HCT116 (cell line): ENCODE measurements around the gene SERTAD4. TPM values are rescaled to one million over a fixed set of nuclear protein-coding genes. Genes with fewer than 3 reads are reported as not detected.

Experiments
- ATAC-seq: fragments of 200-7000 bp; cut with Tn5 transposase; 2 replicates; pipeline ENCODE4 v1.9.1; 2020; ENCODE audit warnings: mild to moderate bottlenecking, moderate library complexity
- BruUV-seq: library from RNA; stranded (reverse); fragments of 400-500 nt; replicated peaks from 2 replicates; lab custom pipeline; 2021; lab: Mats Ljungman, UMichigan
- CTCF ChIA-PET: fragments of 300-600 bp; sonication (Branson Sonifier 250); formaldehyde crosslinking; loops from one replicate; lab custom pipeline; 2021; ENCODE audit warnings: antibody characterized with exemption; lab: Charles Lee
- POLR2A ChIA-PET: fragments of 300-600, 350-600 bp; sonication (Branson Sonifier 250); formaldehyde crosslinking; loops from one replicate; lab custom pipeline; 2021; ENCODE audit warnings: antibody characterized with exemption; lab: Charles Lee
- RAD21 ChIA-PET, 2 experiments: fragments of 300-600 bp; sonication (Branson Sonifier 250); formaldehyde crosslinking; loops; one replicate each; lab custom pipeline; 2023; ENCODE audit warnings: low total read pairs in 2 of 2; ENCODE audit not compliant: uncharacterized antibody in 2 of 2, unreplicated experiment in 2 of 2, low non-redundant PET in 1 of 2; lab: Charles Lee
- DNase-seq: peaks from one replicate; pipeline ENCODE4 v3.0.0-alpha.2; 2010; ENCODE audit warnings: low read depth, low spot score
- H2AFZ ChIP-seq: fragments of 200-600 bp; shearing (Covaris generic), sonication (generic); 2 replicates; pipeline ENCODE4 v1.6.1; 2017; ENCODE audit warnings: low read depth, mixed run types, mixed read lengths, antibody characterized with exemption, low read length; ENCODE audit not compliant: poor library complexity, severe bottlenecking
- H3K27ac ChIP-seq: 2 replicates; pipeline ENCODE4 v1.5.1; 2012; ENCODE audit warnings: low read depth, low read length
- H3K27me3 ChIP-seq: fragments of 200-600 bp; sonication (generic); 2 replicates; pipeline ENCODE4 v1.6.1; 2016; ENCODE audit warnings: mixed run types, low read length, mixed read lengths; ENCODE audit not compliant: insufficient read depth
- H3K36me3 ChIP-seq, 2 experiments: fragments of 200-500 bp in 1 of 2; fragments of 200-600 bp in 1 of 2; sonication (Bioruptor generic) in 1 of 2; sonication (generic) in 1 of 2; 2 replicates each; pipeline versions ENCODE4 v1.5.1 to v1.6.1; 2014 to 2016; ENCODE audit warnings: low read length in 2 of 2, inconsistent platforms in 1 of 2, mixed read lengths in 1 of 2, mixed run types in 1 of 2; ENCODE audit not compliant: insufficient read depth in 2 of 2, control insufficient read depth in 1 of 2
- H3K4me1 ChIP-seq, 2 experiments: fragments of 200-600 bp in 1 of 2; sonication (generic) in 1 of 2; 2 replicates each; pipeline versions ENCODE4 v1.5.1 to v1.6.1; 2012 to 2017; ENCODE audit warnings: low read length in 2 of 2, inconsistent platforms in 1 of 2, mild to moderate bottlenecking in 1 of 2, mixed read lengths in 1 of 2, mixed run types in 1 of 2, moderate library complexity in 1 of 2; ENCODE audit not compliant: insufficient read depth in 2 of 2, control insufficient read depth in 1 of 2
- H3K4me2 ChIP-seq: fragments of 200-600 bp; sonication (generic); 2 replicates; pipeline ENCODE4 v1.6.1; 2017; ENCODE audit warnings: mixed run types, low read length, mixed read lengths
- H3K4me3 ChIP-seq, 2 experiments: fragments of 200-600 bp in 1 of 2; sonication (generic) in 1 of 2; replicated peaks in 1 of 2; 2 replicates each; pipeline ENCODE4 v1.5.1; 2011 to 2016; ENCODE audit warnings: low read length in 2 of 2, control low read depth in 1 of 2, low read depth in 1 of 2, mild to moderate bottlenecking in 1 of 2, mixed read lengths in 1 of 2, mixed run types in 1 of 2
- H3K79me2 ChIP-seq: fragments of 200-600 bp; sonication (generic); 2 replicates; pipeline ENCODE4 v1.6.1; 2017; ENCODE audit warnings: mild to moderate bottlenecking, mixed run types, low read length, moderate library complexity, mixed read lengths; ENCODE audit not compliant: insufficient read depth
- H3K9ac ChIP-seq: fragments of 200-600 bp; sonication (generic); 2 replicates; pipeline ENCODE4 v1.6.1; 2016; ENCODE audit warnings: low read length, mixed read lengths
- H3K9me2 ChIP-seq: fragments of 200-600 bp; sonication (generic), shearing (Covaris generic); 2 replicates; pipeline ENCODE4 v1.6.1; 2017; ENCODE audit warnings: mixed run types, mild to moderate bottlenecking, moderate library complexity; ENCODE audit not compliant: insufficient read depth
- H3K9me3 ChIP-seq, 2 experiments: fragments of 200-500 bp in 1 of 2; fragments of 200-600 bp in 1 of 2; sonication (Bioruptor generic) in 1 of 2; sonication (generic) in 1 of 2; 2 replicates each; pipeline ENCODE4 v1.6.1; 2014 to 2017; ENCODE audit warnings: low read length in 2 of 2, mixed read lengths in 2 of 2, inconsistent platforms in 1 of 2, low read depth in 1 of 2, mild to moderate bottlenecking in 1 of 2, mixed run types in 1 of 2, moderate library complexity in 1 of 2; ENCODE audit not compliant: control insufficient read depth in 1 of 2, insufficient read depth in 1 of 2
- H4K20me1 ChIP-seq: fragments of 200-600 bp; sonication (generic), shearing (Covaris generic); 2 replicates; pipeline ENCODE4 v1.6.1; 2017; ENCODE audit warnings: mixed run types, mild to moderate bottlenecking, moderate library complexity; ENCODE audit not compliant: insufficient read depth
- CEBPB ChIP-seq: IDR thresholded peaks from 2 replicates; pipeline ENCODE4 v1.6.1; 2012; ENCODE audit warnings: low read depth
- EGR1 ChIP-seq: IDR thresholded peaks from 2 replicates; pipeline ENCODE4 v1.6.1; 2012; ENCODE audit warnings: low read depth
- EZH2phosphoT487 ChIP-seq: fragments of 200-600 bp; IDR thresholded peaks from 2 replicates; pipeline ENCODE4 v1.6.1; 2018; ENCODE audit warnings: antibody characterized with exemption, borderline replicate concordance
- FOSL1 ChIP-seq: IDR thresholded peaks from 2 replicates; pipeline ENCODE4 v1.6.1; 2012; ENCODE audit warnings: low read depth
- JUND ChIP-seq: IDR thresholded peaks from 2 replicates; pipeline ENCODE4 v1.6.1; 2012
- POLR2A ChIP-seq: IDR thresholded peaks from 2 replicates; pipeline ENCODE4 v1.7.0; 2011; ENCODE audit warnings: borderline replicate concordance; ENCODE audit not compliant: insufficient read depth, insufficient read length; ENCODE audit errors: extremely low read depth
- SIN3A ChIP-seq: IDR thresholded peaks from 2 replicates; pipeline ENCODE4 v1.6.1; 2012; ENCODE audit warnings: low read depth
- SP1 ChIP-seq: IDR thresholded peaks from 2 replicates; pipeline ENCODE4 v1.6.1; 2012; ENCODE audit warnings: low read depth
- SRF ChIP-seq: IDR thresholded peaks from 2 replicates; pipeline ENCODE4 v1.6.1; 2012; ENCODE audit warnings: low read depth
- YY1 ChIP-seq: IDR thresholded peaks from 2 replicates; pipeline ENCODE4 v1.6.1; 2011; ENCODE audit warnings: low read length, low read depth, moderate library complexity, mild to moderate bottlenecking; ENCODE audit not compliant: insufficient replicate concordance; ENCODE audit errors: extremely low read depth
- ZNF274 ChIP-seq: fragments of 200-500 bp; sonication (Bioruptor generic); IDR thresholded peaks from 2 replicates; pipeline ENCODE4 v1.6.1; 2014; ENCODE audit warnings: mild to moderate bottlenecking, low read depth, low read length, inconsistent platforms
- intact Hi-C: fragments of 100-400 bp; cut with micrococcal nuclease; formaldehyde crosslinking; loops from 2 replicates; pipeline ENCODE4 v1.10.0; 2022
- total RNA-seq: library from RNA; stranded (reverse); gene quantifications from one replicate; pipeline ENCODE4 v1.2.1, GENCODE V29; 2021; ENCODE audit not compliant: unreplicated experiment
- TF ChIP-seq, protein P1 (sequence below): IDR thresholded peaks from 2 replicates; pipeline ENCODE4 v1.6.1; 2011; ENCODE audit warnings: mild to moderate bottlenecking, low read length, moderate library complexity; ENCODE audit not compliant: insufficient replicate concordance; ENCODE audit errors: extremely low read depth
- TF ChIP-seq, protein P2 (sequence below): IDR thresholded peaks from 2 replicates; pipeline ENCODE4 v1.6.1; 2012

Gene SERTAD4
- total RNA-seq, 1 experiment from 2014 or later, result 0.07 TPM

DNA sequence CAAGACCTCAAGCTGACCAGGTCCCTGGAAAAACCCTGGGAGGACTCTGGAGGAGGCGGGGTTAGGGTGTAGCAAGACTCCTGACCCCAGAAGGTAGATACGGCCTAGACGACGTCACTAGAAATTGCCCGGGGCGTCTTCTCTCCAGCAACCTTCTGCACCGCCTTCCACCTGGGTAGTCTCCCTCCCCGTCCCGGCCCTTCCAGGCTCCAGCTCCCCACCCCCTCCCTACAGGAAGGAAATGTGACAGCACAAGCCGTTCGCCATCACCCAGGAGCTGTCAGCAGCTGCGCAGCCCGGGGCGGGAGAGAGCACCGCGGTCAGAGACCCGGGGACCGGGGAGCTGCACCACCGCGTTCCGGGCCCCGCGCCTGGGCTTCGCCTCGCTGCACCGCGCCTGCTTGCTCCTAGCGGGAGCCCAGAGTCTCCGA is 20.0 kb downstream of the SERTAD4 start:
- CTCF ChIA-PET, result no interaction called here
- ATAC-seq, result no peak
- no peak for DNase-seq

DNA sequence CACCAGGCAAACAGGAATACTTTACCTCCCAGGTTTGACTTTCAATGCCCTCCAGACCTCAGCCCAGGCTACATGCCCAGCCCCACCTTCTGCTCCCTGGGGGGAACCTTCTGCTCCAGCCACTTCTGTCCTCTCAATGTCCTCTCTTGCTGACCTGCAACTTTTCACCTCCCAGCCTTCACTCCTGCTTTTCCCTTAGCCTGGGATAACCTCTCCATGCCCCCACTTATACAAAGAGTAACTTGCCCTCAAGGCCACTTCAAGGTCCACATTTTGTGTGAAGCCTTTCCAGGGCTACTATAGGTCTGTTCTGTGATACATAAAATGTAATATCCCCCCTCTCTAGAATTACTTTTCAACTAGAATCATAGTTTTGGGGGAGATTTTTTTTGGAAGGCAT is 21.7 kb downstream of the SERTAD4 start:
- Histone ChIP-seq H2AFZ (no peak overlapping the region), H3K79me2 (no peaks in the 10 kb centered on the region), H3K4me1 (peaks cover 12 to 25% of the 10 kb centered on the region in 2 experiments; a peak in 3 of 4 replicates), H4K20me1 (no peaks in the 10 kb centered on the region), H3K27ac (no peak overlapping the region), H3K9me2 (no peaks in the 10 kb centered on the region), H3K9ac (no peak overlapping the region), H3K4me3 (no peak overlapping the region), H3K9me3 (no peaks in the 10 kb centered on the region), H3K36me3 (no peaks in the 10 kb centered on the region), H3K27me3 (peaks cover 3% of the 10 kb centered on the region; the same call in 1 of the 2 replicates), H3K4me2 (no peak overlapping the region)
- DNase-seq, result no peak
- intact Hi-C loops, result no loop called here
- RAD21 ChIA-PET, result no interaction called here
- TF ChIP-seq EZH2phosphoT487 (no peak), SIN3A (no peak), CEBPB (no peak), JUND (no peak), ZNF274 (no peak), POLR2A (no peak), SP1 (no peak), YY1 (no peak), FOSL1 (no peak)
- TF ChIP-seq, protein P1, sequence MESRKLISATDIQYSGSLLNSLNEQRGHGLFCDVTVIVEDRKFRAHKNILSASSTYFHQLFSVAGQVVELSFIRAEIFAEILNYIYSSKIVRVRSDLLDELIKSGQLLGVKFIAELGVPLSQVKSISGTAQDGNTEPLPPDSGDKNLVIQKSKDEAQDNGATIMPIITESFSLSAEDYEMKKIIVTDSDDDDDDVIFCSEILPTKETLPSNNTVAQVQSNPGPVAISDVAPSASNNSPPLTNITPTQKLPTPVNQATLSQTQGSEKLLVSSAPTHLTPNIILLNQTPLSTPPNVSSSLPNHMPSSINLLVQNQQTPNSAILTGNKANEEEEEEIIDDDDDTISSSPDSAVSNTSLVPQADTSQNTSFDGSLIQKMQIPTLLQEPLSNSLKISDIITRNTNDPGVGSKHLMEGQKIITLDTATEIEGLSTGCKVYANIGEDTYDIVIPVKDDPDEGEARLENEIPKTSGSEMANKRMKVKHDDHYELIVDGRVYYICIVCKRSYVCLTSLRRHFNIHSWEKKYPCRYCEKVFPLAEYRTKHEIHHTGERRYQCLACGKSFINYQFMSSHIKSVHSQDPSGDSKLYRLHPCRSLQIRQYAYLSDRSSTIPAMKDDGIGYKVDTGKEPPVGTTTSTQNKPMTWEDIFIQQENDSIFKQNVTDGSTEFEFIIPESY, result no peak
- POLR2A ChIA-PET, result no interaction called here
- no TSS peak for BruUV-seq
- ATAC-seq, result no peak
- CTCF ChIA-PET, result no interaction called here

More for the DNA sequence above, 20.0 kb downstream of the SERTAD4 start:
- Histone ChIP-seq H3K4me1 (peaks cover 12 to 19% of the 10 kb centered on the region in 2 experiments; a peak in 3 of 4 replicates), H3K9me2 (no peaks in the 10 kb centered on the region), H3K4me3 (no peak overlapping the region), H3K9me3 (no peaks in the 10 kb centered on the region), H3K79me2 (no peaks in the 10 kb centered on the region), H3K4me2 (no peak overlapping the region)
- RAD21 ChIA-PET, result no interaction called here
- intact Hi-C loops, result no loop called here
- no TSS peak for BruUV-seq
- TF ChIP-seq, protein P1, result no peak
- TF ChIP-seq SP1 (no peak), SRF (no peak), SIN3A (no peak), CEBPB (no peak), EGR1 (no peak), ZNF274 (no peak)
- TF ChIP-seq, protein P2, sequence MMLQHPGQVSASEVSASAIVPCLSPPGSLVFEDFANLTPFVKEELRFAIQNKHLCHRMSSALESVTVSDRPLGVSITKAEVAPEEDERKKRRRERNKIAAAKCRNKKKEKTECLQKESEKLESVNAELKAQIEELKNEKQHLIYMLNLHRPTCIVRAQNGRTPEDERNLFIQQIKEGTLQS, result no peak
- TF ChIP-seq, all 23 proteins: peak for 0
- Histone ChIP-seq H3K9ac (no peak overlapping the region), H3K27ac (no peak overlapping the region), H4K20me1 (no peaks in the 10 kb centered on the region), H3K27me3 (peaks cover 12% of the 10 kb centered on the region; the same call in 1 of the 2 replicates), H3K36me3 (no peaks in the 10 kb centered on the region), H2AFZ (no peak overlapping the region)
- POLR2A ChIA-PET, result no interaction called here
